HL-60 (cell line): ENCODE results near the gene PRRT1.

Experiments used
- GABPA ChIP-seq: IDR thresholded peaks from 2 replicates; pipeline ENCODE4 v1.6.1; 2012; ENCODE audit warnings: low read depth
- POLR2AphosphoS5 ChIP-seq: IDR thresholded peaks from 2 replicates; pipeline ENCODE4 v1.6.1; 2012; ENCODE audit warnings: low read depth
- SPI1 ChIP-seq: IDR thresholded peaks from 2 replicates; pipeline ENCODE4 v1.6.1; 2012; ENCODE audit warnings: low read depth, mild to moderate bottlenecking, borderline replicate concordance
- TF ChIP-seq, protein P1 (sequence below): IDR thresholded peaks from one replicate; pipeline ENCODE4 v1.5.1; 2011; ENCODE audit warnings: low read length, control low read depth, inconsistent platforms; ENCODE audit not compliant: insufficient read depth
- TF ChIP-seq, protein P2 (sequence below): IDR thresholded peaks from 2 replicates; pipeline ENCODE4 v1.6.1; 2012; ENCODE audit warnings: low read depth; ENCODE audit not compliant: insufficient replicate concordance

GRCh38 chr6:32166411-32167061 is 14.8 kb upstream of the PRRT1 start:
- TF ChIP-seq, protein P1, sequence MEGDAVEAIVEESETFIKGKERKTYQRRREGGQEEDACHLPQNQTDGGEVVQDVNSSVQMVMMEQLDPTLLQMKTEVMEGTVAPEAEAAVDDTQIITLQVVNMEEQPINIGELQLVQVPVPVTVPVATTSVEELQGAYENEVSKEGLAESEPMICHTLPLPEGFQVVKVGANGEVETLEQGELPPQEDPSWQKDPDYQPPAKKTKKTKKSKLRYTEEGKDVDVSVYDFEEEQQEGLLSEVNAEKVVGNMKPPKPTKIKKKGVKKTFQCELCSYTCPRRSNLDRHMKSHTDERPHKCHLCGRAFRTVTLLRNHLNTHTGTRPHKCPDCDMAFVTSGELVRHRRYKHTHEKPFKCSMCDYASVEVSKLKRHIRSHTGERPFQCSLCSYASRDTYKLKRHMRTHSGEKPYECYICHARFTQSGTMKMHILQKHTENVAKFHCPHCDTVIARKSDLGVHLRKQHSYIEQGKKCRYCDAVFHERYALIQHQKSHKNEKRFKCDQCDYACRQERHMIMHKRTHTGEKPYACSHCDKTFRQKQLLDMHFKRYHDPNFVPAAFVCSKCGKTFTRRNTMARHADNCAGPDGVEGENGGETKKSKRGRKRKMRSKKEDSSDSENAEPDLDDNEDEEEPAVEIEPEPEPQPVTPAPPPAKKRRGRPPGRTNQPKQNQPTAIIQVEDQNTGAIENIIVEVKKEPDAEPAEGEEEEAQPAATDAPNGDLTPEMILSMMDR: no peak
- TF ChIP-seq GABPA (no peak), POLR2AphosphoS5 (no peak), SPI1 (no peak)
- TF ChIP-seq, protein P2, sequence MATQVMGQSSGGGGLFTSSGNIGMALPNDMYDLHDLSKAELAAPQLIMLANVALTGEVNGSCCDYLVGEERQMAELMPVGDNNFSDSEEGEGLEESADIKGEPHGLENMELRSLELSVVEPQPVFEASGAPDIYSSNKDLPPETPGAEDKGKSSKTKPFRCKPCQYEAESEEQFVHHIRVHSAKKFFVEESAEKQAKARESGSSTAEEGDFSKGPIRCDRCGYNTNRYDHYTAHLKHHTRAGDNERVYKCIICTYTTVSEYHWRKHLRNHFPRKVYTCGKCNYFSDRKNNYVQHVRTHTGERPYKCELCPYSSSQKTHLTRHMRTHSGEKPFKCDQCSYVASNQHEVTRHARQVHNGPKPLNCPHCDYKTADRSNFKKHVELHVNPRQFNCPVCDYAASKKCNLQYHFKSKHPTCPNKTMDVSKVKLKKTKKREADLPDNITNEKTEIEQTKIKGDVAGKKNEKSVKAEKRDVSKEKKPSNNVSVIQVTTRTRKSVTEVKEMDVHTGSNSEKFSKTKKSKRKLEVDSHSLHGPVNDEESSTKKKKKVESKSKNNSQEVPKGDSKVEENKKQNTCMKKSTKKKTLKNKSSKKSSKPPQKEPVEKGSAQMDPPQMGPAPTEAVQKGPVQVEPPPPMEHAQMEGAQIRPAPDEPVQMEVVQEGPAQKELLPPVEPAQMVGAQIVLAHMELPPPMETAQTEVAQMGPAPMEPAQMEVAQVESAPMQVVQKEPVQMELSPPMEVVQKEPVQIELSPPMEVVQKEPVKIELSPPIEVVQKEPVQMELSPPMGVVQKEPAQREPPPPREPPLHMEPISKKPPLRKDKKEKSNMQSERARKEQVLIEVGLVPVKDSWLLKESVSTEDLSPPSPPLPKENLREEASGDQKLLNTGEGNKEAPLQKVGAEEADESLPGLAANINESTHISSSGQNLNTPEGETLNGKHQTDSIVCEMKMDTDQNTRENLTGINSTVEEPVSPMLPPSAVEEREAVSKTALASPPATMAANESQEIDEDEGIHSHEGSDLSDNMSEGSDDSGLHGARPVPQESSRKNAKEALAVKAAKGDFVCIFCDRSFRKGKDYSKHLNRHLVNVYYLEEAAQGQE: no peak
